GM12878 (cell line): ENCODE measurements around the gene HERC2. TPM values are rescaled to one million over a fixed set of nuclear protein-coding genes. Genes with fewer than 3 reads are reported as not detected.

Experiments used
- ATAC-seq: fragments of 200-7000 bp; cut with Tn5 transposase; 3 replicates; pipeline ENCODE4 v1.9.1; 2020; ENCODE audit warnings: mild to moderate bottlenecking, moderate library complexity
- BruUV-seq: library from RNA; stranded (reverse); fragments of 400-500 nt; replicated peaks from 2 replicates; lab custom pipeline; 2021; lab: Mats Ljungman, UMichigan
- CTCF ChIA-PET: fragments of 300-600 bp; sonication (Branson Sonifier 250); formaldehyde crosslinking; extraction: SDS; loops from one replicate; lab custom pipeline; 2021; ENCODE audit warnings: inconsistent platforms; lab: Yijun Ruan, JAX
- POLR2A ChIA-PET: fragments of 350-600 bp; formaldehyde crosslinking; extraction: SDS; loops from one replicate; lab custom pipeline; 2021; ENCODE audit warnings: inconsistent platforms; lab: Charles Lee
- RAD21 ChIA-PET: fragments of 300-600 bp; sonication (Branson Sonifier 250); formaldehyde crosslinking; loops from one replicate; lab custom pipeline; 2023; ENCODE audit warnings: antibody characterized with exemption; ENCODE audit not compliant: unreplicated experiment; lab: Charles Lee
- SMC1A ChIA-PET: fragments of 300-600 bp; sonication (Branson Sonifier 250); formaldehyde crosslinking; loops from one replicate; lab custom pipeline; 2023; ENCODE audit not compliant: unreplicated experiment, uncharacterized antibody; lab: Charles Lee
- DNase-seq: peaks from one replicate; pipeline ENCODE4 v3.0.0-alpha.2; 2011; ENCODE audit warnings: low read depth, low spot score
- FAIRE-seq: peaks from 3 replicates; lab custom pipeline; 2011; peaks lifted over from hg19 to GRCh38; lab: Jason Lieb, UNC
- H2AFZ ChIP-seq: 2 replicates; pipeline ENCODE4 v1.6.0; 2011; ENCODE audit warnings: low read depth, low read length, control low read depth; ENCODE audit not compliant: control insufficient read depth
- H3K27ac ChIP-seq: 2 replicates; pipeline ENCODE4 v1.5.1; 2011; ENCODE audit warnings: control low read depth; ENCODE audit not compliant: control insufficient read depth, insufficient read depth
- H3K27me3 ChIP-seq, 2 experiments: replicated peaks in 1 of 2; 2 replicates each; pipeline versions ENCODE4 v1.6.0 to v1.6.1; 2011; ENCODE audit warnings: low read length in 1 of 2; ENCODE audit not compliant: control insufficient read depth in 2 of 2, insufficient read depth in 2 of 2
- H3K36me3 ChIP-seq, 2 experiments: 2 replicates each; pipeline ENCODE4 v1.5.1; 2011; ENCODE audit warnings: low read length in 1 of 2; ENCODE audit not compliant: control insufficient read depth in 2 of 2, insufficient read depth in 2 of 2
- H3K4me1 ChIP-seq: 2 replicates; pipeline ENCODE4 v1.6.1; 2011; ENCODE audit warnings: mild to moderate bottlenecking, low read length, moderate library complexity, mixed read lengths; ENCODE audit not compliant: control insufficient read depth, insufficient read depth
- H3K4me2 ChIP-seq: 2 replicates; pipeline ENCODE4 v1.6.0; 2011; ENCODE audit warnings: control low read depth; ENCODE audit not compliant: control insufficient read depth, insufficient read depth
- H3K4me3 ChIP-seq: fragments of 200-600 bp; sonication (generic); 2 replicates; pipeline ENCODE4 v1.5.1; 2016
- H3K79me2 ChIP-seq: 2 replicates; pipeline ENCODE4 v1.6.0; 2011; ENCODE audit warnings: low read length; ENCODE audit not compliant: control insufficient read depth, insufficient read depth
- H3K9ac ChIP-seq: 2 replicates; pipeline ENCODE4 v1.8.0; 2011; ENCODE audit warnings: low read length, control low read depth, mixed read lengths; ENCODE audit not compliant: control insufficient read depth, insufficient read depth
- H3K9me3 ChIP-seq: replicated peaks from 3 replicates; pipeline ENCODE4 v1.5.1; 2011; ENCODE audit warnings: mild to moderate bottlenecking, low read length; ENCODE audit not compliant: control insufficient read depth, insufficient read depth
- H4K20me1 ChIP-seq: 2 replicates; pipeline ENCODE4 v1.6.0; 2011; ENCODE audit not compliant: control insufficient read depth, insufficient read depth
- ATF7 ChIP-seq: fragments of 450-650 bp; IDR thresholded peaks from 2 replicates; pipeline ENCODE4 v1.6.1; 2016; ENCODE audit warnings: low read depth, mild to moderate bottlenecking
- BHLHE40 ChIP-seq, 2 experiments: fragments of 450-650 bp in 1 of 2; IDR thresholded peaks; 2 replicates each; pipeline ENCODE4 v1.6.1; 2011 to 2017; ENCODE audit warnings: low read depth in 2 of 2, borderline replicate concordance in 1 of 2, improper control_type of control experiment in 1 of 2, low read length in 1 of 2, mild to moderate bottlenecking in 1 of 2
- CEBPB ChIP-seq, 2 experiments: fragments of 150-350 bp in 1 of 2; IDR thresholded peaks; 2 replicates each; pipeline ENCODE4 v1.6.1; 2012 to 2014; ENCODE audit warnings: low read depth in 2 of 2, low read length in 2 of 2, borderline replicate concordance in 1 of 2, inconsistent platforms in 1 of 2
- GABPA ChIP-seq: IDR thresholded peaks from 2 replicates; pipeline ENCODE4 v1.6.1; 2014; ENCODE audit warnings: antibody characterized with exemption, low read depth, mild to moderate bottlenecking, inconsistent platforms
- HDGF ChIP-seq: fragments of 450-650 bp; IDR thresholded peaks from 2 replicates; pipeline ENCODE4 v1.6.1; 2016; ENCODE audit warnings: antibody characterized with exemption
- KLF5 ChIP-seq: fragments of 450-650 bp; IDR thresholded peaks from 2 replicates; pipeline ENCODE4 v1.6.1; 2014; ENCODE audit warnings: mild to moderate bottlenecking; ENCODE audit not compliant: partially characterized antibody
- LARP7 ChIP-seq: fragments of 450-650 bp; IDR thresholded peaks from 2 replicates; pipeline ENCODE4 v1.6.1; 2017; ENCODE audit warnings: mild to moderate bottlenecking
- MYC ChIP-seq: IDR thresholded peaks from 2 replicates; pipeline ENCODE4 v1.6.1; 2011; ENCODE audit warnings: mild to moderate bottlenecking, low read length, moderate library complexity, inconsistent platforms; ENCODE audit not compliant: insufficient read depth, insufficient replicate concordance, insufficient read length, severe bottlenecking
- PML ChIP-seq: IDR thresholded peaks from 2 replicates; pipeline ENCODE4 v1.6.1; 2012; ENCODE audit warnings: low read length, inconsistent platforms
- RAD21 ChIP-seq: IDR thresholded peaks from 2 replicates; pipeline ENCODE4 v1.6.1; 2011; ENCODE audit warnings: mild to moderate bottlenecking, low read depth, low read length, moderate library complexity; ENCODE audit not compliant: insufficient read depth
- RCOR1 ChIP-seq: conservative IDR thresholded peaks from 2 replicates; pipeline ENCODE4 v1.6.1; 2012; ENCODE audit warnings: low read depth, low read length, improper control_type of control experiment
- TBL1XR1 ChIP-seq: IDR thresholded peaks from 2 replicates; pipeline ENCODE4 v1.6.1; 2012; ENCODE audit warnings: low read depth, low read length, improper control_type of control experiment
- ZNF207 ChIP-seq: fragments of 450-650 bp; IDR thresholded peaks from 2 replicates; pipeline ENCODE4 v1.6.1; 2014; ENCODE audit warnings: antibody characterized with exemption, mild to moderate bottlenecking, borderline replicate concordance
- ZZZ3 ChIP-seq: IDR thresholded peaks from 2 replicates; pipeline ENCODE4 v1.6.1; 2011; ENCODE audit warnings: low read depth; ENCODE audit not compliant: control insufficient read depth, insufficient read length
- WGBS: methylation state at CpG from one replicate; pipeline ENCODE4 v1.1.6; 2016; ENCODE audit warnings: low lambda C conversion rate; ENCODE audit not compliant: insufficient replicate concordance, insufficient coverage; ENCODE audit errors: missing lambda C conversion rate; 5-methylcytosine and 5-hydroxymethylcytosine counted together
- in situ Hi-C: fragments of 300-500 bp; cut with MboI; formaldehyde crosslinking; loops from 9 replicates; pipeline ENCODE4 v1.14.3; 2018; ENCODE audit warnings: mixed read lengths
- intact Hi-C: fragments of 100-400 bp; cut with micrococcal nuclease; formaldehyde crosslinking; loops from one replicate; pipeline ENCODE4 v1.14.2; 2022; ENCODE audit not compliant: unreplicated experiment
- polyA plus RNA-seq, 11 experiments: library from polyadenylated mRNA; depleted of rRNA in 4 of 11; unstranded in 6 of 11; stranded (reverse) in 5 of 11; fragments of >200 nt; fragmentation: Nextera tagmentation in 4 of 11; fragmentation: Illumina TruSeq in 1 of 11; extraction: Ambion mirVana in 4 of 11; extraction: Trizol in 1 of 11; gene quantifications; 1 replicate in 1 of 11; 2 replicates in 10 of 11; pipeline versions ENCODE4 v1.2.1 to v1.2.3, GENCODE V29; 2011 to 2016; ENCODE audit warnings: inconsistent platforms in 2 of 11, missing spikeins in 2 of 11, low read depth in 1 of 11
- total RNA-seq, 4 experiments: library from RNA; depleted of rRNA in 3 of 4; stranded (reverse); fragments of >200 nt in 3 of 4; fragmentation: Illumina TruSeq in 1 of 4; extraction: Trizol in 1 of 4; gene quantifications; 2 replicates each; pipeline versions ENCODE4 v1.2.1 to v1.2.3, GENCODE V29; 2013 to 2021
- TF ChIP-seq, protein P1 (sequence below): IDR thresholded peaks from 2 replicates; pipeline ENCODE4 v1.6.1; 2011; ENCODE audit warnings: borderline replicate concordance, low read depth, mild to moderate bottlenecking, moderate library complexity, mixed read lengths, low read length; ENCODE audit not compliant: insufficient read depth; ENCODE audit errors: extremely low read length
- TF ChIP-seq, protein P2 (sequence below): fragments of 450-650 bp; IDR thresholded peaks from 2 replicates; pipeline ENCODE4 v1.6.1; 2017; ENCODE audit warnings: mild to moderate bottlenecking, low read depth, inconsistent platforms; ENCODE audit not compliant: poor library complexity, severe bottlenecking
- TF ChIP-seq, protein P3 (sequence below): IDR thresholded peaks from 2 replicates; pipeline ENCODE4 v1.6.1; 2011; ENCODE audit warnings: low read depth, low read length, improper control_type of control experiment, borderline replicate concordance

The HERC2 gene
- total and polyA plus RNA-seq, 10 of the 15 experiments (the other 5 are each of a cell fraction or from before 2014, with no cell fraction given): 6.1 to 39.0 (median 24.0) TPM

DNA sequence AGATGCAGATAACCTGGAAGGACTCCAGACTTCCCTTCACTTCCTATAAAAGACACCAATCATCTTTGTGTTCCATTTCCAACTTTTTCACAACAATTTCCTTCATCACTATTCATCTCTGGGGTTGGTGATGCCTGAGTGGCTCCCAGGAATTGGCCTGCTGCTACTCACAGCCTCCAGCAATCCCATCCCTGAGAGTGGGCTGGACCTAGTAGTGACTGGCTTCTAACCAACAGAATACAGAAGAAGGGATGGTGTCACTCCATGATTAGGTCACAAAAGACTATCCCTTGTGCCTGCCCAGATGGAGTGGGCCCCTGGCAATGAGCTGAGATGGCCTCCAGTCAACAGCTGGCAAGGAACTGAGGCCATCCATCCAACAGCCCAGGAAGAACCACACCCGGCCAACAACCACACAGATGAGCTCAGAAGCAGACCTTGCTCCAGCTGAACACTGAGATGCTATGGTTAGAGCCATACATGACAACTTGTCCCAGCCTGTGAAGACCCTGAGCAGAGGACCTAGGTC is 243.7 kb downstream of the HERC2 start (continued):
- TF ChIP-seq, protein P1, sequence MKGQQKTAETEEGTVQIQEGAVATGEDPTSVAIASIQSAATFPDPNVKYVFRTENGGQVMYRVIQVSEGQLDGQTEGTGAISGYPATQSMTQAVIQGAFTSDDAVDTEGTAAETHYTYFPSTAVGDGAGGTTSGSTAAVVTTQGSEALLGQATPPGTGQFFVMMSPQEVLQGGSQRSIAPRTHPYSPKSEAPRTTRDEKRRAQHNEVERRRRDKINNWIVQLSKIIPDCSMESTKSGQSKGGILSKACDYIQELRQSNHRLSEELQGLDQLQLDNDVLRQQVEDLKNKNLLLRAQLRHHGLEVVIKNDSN: no peak
- no peak for TF ChIP-seq RAD21

DNA sequence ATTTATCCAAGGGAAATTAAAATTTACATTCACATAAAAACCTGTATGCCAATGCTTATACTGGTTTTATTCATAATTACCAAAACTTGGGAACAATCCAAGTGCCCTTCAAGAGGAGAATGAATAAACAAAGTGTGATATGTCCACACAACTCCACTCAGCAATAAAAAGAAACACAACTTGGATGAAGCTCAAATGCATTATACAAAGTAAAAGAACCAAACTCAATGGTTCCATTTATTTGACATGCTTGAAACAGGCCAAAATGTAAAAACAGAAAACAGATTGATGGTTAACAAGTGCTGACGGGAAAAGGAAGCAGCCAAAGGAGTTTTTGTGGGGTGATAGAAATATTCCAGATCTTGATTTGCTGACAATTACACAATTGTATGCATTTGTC is 246.4 kb downstream of the HERC2 start:
- ChIA-PET RAD21 (no interaction called here), CTCF (no interaction called here), POLR2A (no interaction called here), SMC1A (no interaction called here)
- Histone ChIP-seq H3K9me3 (no peaks in the 10 kb centered on the region), H3K36me3 (no peaks in the 10 kb centered on the region), H3K27me3 (no peaks in the 10 kb centered on the region), H3K4me1 (no peaks in the 10 kb centered on the region), H3K79me2 (no peaks in the 10 kb centered on the region), H2AFZ (no peak overlapping the region), H3K4me2 (no peak overlapping the region), H3K4me3 (no peak overlapping the region), H4K20me1 (no peaks in the 10 kb centered on the region), H3K9ac (no peak overlapping the region), H3K27ac (no peak overlapping the region)
- ATAC-seq (no peak), DNase-seq (no peak), FAIRE-seq (no peak)
- intact Hi-C loops: no loop called here
- no peak for TF ChIP-seq RCOR1
- TF ChIP-seq ZNF207: no peak
- no peak for TF ChIP-seq ATF7
- TF ChIP-seq MYC: no peak
- TF ChIP-seq, protein P2, sequence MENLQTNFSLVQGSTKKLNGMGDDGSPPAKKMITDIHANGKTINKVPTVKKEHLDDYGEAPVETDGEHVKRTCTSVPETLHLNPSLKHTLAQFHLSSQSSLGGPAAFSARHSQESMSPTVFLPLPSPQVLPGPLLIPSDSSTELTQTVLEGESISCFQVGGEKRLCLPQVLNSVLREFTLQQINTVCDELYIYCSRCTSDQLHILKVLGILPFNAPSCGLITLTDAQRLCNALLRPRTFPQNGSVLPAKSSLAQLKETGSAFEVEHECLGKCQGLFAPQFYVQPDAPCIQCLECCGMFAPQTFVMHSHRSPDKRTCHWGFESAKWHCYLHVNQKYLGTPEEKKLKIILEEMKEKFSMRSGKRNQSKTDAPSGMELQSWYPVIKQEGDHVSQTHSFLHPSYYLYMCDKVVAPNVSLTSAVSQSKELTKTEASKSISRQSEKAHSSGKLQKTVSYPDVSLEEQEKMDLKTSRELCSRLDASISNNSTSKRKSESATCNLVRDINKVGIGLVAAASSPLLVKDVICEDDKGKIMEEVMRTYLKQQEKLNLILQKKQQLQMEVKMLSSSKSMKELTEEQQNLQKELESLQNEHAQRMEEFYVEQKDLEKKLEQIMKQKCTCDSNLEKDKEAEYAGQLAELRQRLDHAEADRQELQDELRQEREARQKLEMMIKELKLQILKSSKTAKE: no peak
- no peak for TF ChIP-seq HDGF
- TF ChIP-seq TBL1XR1: no peak
- TF ChIP-seq CEBPB (IDR thresholded peaks at IDR 0.05; ENCODE audit: borderline replicate concordance in 1 of 2, low read depth in 2 of 2, low read length in 2 of 2): no peak
- no peak for TF ChIP-seq BHLHE40 (IDR thresholded peaks at IDR 0.05; ENCODE audit: borderline replicate concordance in 1 of 2, low read depth in 2 of 2, low read length in 1 of 2)
- no peak for TF ChIP-seq ZZZ3
- TF ChIP-seq, protein P3, sequence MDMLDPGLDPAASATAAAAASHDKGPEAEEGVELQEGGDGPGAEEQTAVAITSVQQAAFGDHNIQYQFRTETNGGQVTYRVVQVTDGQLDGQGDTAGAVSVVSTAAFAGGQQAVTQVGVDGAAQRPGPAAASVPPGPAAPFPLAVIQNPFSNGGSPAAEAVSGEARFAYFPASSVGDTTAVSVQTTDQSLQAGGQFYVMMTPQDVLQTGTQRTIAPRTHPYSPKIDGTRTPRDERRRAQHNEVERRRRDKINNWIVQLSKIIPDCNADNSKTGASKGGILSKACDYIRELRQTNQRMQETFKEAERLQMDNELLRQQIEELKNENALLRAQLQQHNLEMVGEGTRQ: no peak
- no peak for TF ChIP-seq KLF5
- TF ChIP-seq GABPA: no peak
- TF ChIP-seq RAD21: no peak
- no peak for TF ChIP-seq LARP7
- no peak for TF ChIP-seq PML
- no TSS peak for BruUV-seq
- in situ Hi-C loops: no loop called here
- WGBS: 31% methylated on average over 1 of the region's 1 CpG
